ENCODE results near the gene DDX23.
"Not testable (repeated sequence)": the region's sequence is repeated elsewhere in the genome, so short reads cannot be mapped to it uniquely, and the experiment has no call there.

The DDX23 gene

GRCh38 chr12:48842021-48842420, 9.9 kb downstream of the DDX23 start:
- POLR2A ChIA-PET, CTCF ChIA-PET: not testable (repeated sequence)

GRCh38 chr12:48838048-48838447, 13.9 kb downstream of the DDX23 start:
- 100% methylated on average over 4 of the region's 4 CpGs for WGBS (ENCODE audit: insufficient coverage)
- CTCF ChIA-PET, result interaction anchor here (1.6 kb wide), 1 partner anchor 14 kb away, joined by 3 read pairs; the partner anchor contains the start of gene DDX23

More at GRCh38 chr12:48842021-48842420, 9.9 kb downstream of the DDX23 start:
- H3K4me3 ChIP-seq (ENCODE audit: control insufficient read depth in 1 of 7, extremely low read depth in 1 of 7, insufficient read depth in 4 of 7, low read depth in 2 of 7, low read length in 6 of 7); H3K27ac ChIP-seq (ENCODE audit: insufficient read depth in 1 of 2, low read depth in 1 of 2, low read length in 2 of 2, poor library complexity in 1 of 2, severe bottlenecking in 2 of 2); H3K27me3 ChIP-seq (replicated peaks in 2 of 5; ENCODE audit: control insufficient read depth in 4 of 5, insufficient read depth in 5 of 5, low read length in 4 of 5); H3K4me1 ChIP-seq (ENCODE audit: control extremely low read depth in 1 of 4, control insufficient read depth in 4 of 4, insufficient read depth in 4 of 4, low read length in 3 of 4); H3K9me3 ChIP-seq (ENCODE audit: control extremely low read depth in 1 of 5, control insufficient read depth in 4 of 5, insufficient read depth in 2 of 5, low read depth in 1 of 5, low read length in 4 of 5); DNase-seq: not testable (repeated sequence)
- WGBS (ENCODE audit: insufficient coverage), result no CpG with 5 or more reads among the region's 29 CpGs
- peaks cover 28 to 60% (median 40%) of the 10 kb centered on the region in 4 experiments for H3K36me3 ChIP-seq (ENCODE audit: control insufficient read depth in 4 of 4, insufficient read depth in 4 of 4, low read length in 3 of 4)

GRCh38 chr12:48832321-48833060, 19.5 kb downstream of the DDX23 start:
- ChIA-PET POLR2A (no interaction called here), CTCF (interaction anchor here (0.8 to 2.4 kb wide), 5 partner anchors 10 to 58 kb away, joined by 3 to 9 read pairs (median 5); partner anchors contain the start of gene DDX23)
- DNase-seq, result no peak
- Histone ChIP-seq H3K9me3 (ENCODE audit: control extremely low read depth in 1 of 5, control insufficient read depth in 4 of 5, insufficient read depth in 2 of 5, low read depth in 1 of 5, low read length in 4 of 5) (no peaks in the 10 kb centered on the region), H3K27me3 (replicated peaks in 2 of 5; ENCODE audit: control insufficient read depth in 4 of 5, insufficient read depth in 5 of 5, low read length in 4 of 5) (no peaks in the 10 kb centered on the region), H3K27ac (ENCODE audit: insufficient read depth in 1 of 2, low read depth in 1 of 2, low read length in 2 of 2, poor library complexity in 1 of 2, severe bottlenecking in 2 of 2) (no peak overlapping the region), H3K4me3 (ENCODE audit: control insufficient read depth in 1 of 7, extremely low read depth in 1 of 7, insufficient read depth in 4 of 7, low read depth in 2 of 7, low read length in 6 of 7) (no peak overlapping the region), H3K36me3 (ENCODE audit: control insufficient read depth in 4 of 4, insufficient read depth in 4 of 4, low read length in 3 of 4) (peaks cover 14 to 88% (median 75%) of the 10 kb centered on the region in 4 experiments), H3K4me1 (ENCODE audit: control extremely low read depth in 1 of 4, control insufficient read depth in 4 of 4, insufficient read depth in 4 of 4, low read length in 3 of 4) (no peaks in the 10 kb centered on the region)
- 97% methylated on average over 12 of the region's 12 CpGs for WGBS (ENCODE audit: insufficient coverage)

More at GRCh38 chr12:48838048-48838447, 13.9 kb downstream of the DDX23 start:
- DNase-seq, result no peak
- H3K4me1 ChIP-seq (ENCODE audit: control extremely low read depth in 1 of 4, control insufficient read depth in 4 of 4, insufficient read depth in 4 of 4, low read length in 3 of 4), result no peaks in the 10 kb centered on the region
- no peak overlapping the region for H3K4me3 ChIP-seq (ENCODE audit: control insufficient read depth in 1 of 7, extremely low read depth in 1 of 7, insufficient read depth in 4 of 7, low read depth in 2 of 7, low read length in 6 of 7)
- no peaks in the 10 kb centered on the region for H3K27me3 ChIP-seq (replicated peaks in 2 of 5; ENCODE audit: control insufficient read depth in 4 of 5, insufficient read depth in 5 of 5, low read length in 4 of 5)
- no peaks in the 10 kb centered on the region for H3K9me3 ChIP-seq (ENCODE audit: control extremely low read depth in 1 of 5, control insufficient read depth in 4 of 5, insufficient read depth in 2 of 5, low read depth in 1 of 5, low read length in 4 of 5)
- H3K27ac ChIP-seq (ENCODE audit: insufficient read depth in 1 of 2, low read depth in 1 of 2, low read length in 2 of 2, poor library complexity in 1 of 2, severe bottlenecking in 2 of 2), result no peak overlapping the region
- peaks cover 23 to 67% (median 53%) of the 10 kb centered on the region in 4 experiments for H3K36me3 ChIP-seq (ENCODE audit: control insufficient read depth in 4 of 4, insufficient read depth in 4 of 4, low read length in 3 of 4)
- POLR2A ChIA-PET, result no interaction called here

- H3K27me3 ChIP-seq (replicated peaks in 2 of 5; ENCODE audit: control insufficient read depth in 4 of 5, insufficient read depth in 5 of 5, low read length in 4 of 5), result no peaks in the 10 kb centered on the region
- no peak overlapping the region for H3K4me3 ChIP-seq (ENCODE audit: control insufficient read depth in 1 of 7, extremely low read depth in 1 of 7, insufficient read depth in 4 of 7, low read depth in 2 of 7, low read length in 6 of 7)
- H3K9me3 ChIP-seq (ENCODE audit: control extremely low read depth in 1 of 5, control insufficient read depth in 4 of 5, insufficient read depth in 2 of 5, low read depth in 1 of 5, low read length in 4 of 5), result no peaks in the 10 kb centered on the region
- peaks cover 11 to 85% (median 64%) of the 10 kb centered on the region in 4 experiments for H3K36me3 ChIP-seq (ENCODE audit: control insufficient read depth in 4 of 4, insufficient read depth in 4 of 4, low read length in 3 of 4)
- no peak for DNase-seq
- H3K4me1 ChIP-seq (ENCODE audit: control extremely low read depth in 1 of 4, control insufficient read depth in 4 of 4, insufficient read depth in 4 of 4, low read length in 3 of 4), result no peaks in the 10 kb centered on the region
- 100% methylated on average over 5 of the region's 6 CpGs for WGBS (ENCODE audit: insufficient coverage)
- CTCF ChIA-PET, result interaction anchor here (1.1 to 1.5 kb wide), 4 partner anchors 9 to 22 kb away, joined by 3 to 6 read pairs (median 6); no protein-coding TSS in a partner anchor
- H3K27ac ChIP-seq (ENCODE audit: insufficient read depth in 1 of 2, low read depth in 1 of 2, low read length in 2 of 2, poor library complexity in 1 of 2, severe bottlenecking in 2 of 2), result no peak overlapping the region
- POLR2A ChIA-PET, result no interaction called here
These were observed 20.7 kb downstream of the DDX23 start for GRCh38 chr12:48831257-48831656.

- POLR2A ChIA-PET, result no interaction called here
- H3K27me3 ChIP-seq (replicated peaks in 2 of 5; ENCODE audit: control insufficient read depth in 4 of 5, insufficient read depth in 5 of 5, low read length in 4 of 5), result no peaks in the 10 kb centered on the region
- 98% methylated on average over 8 of the region's 16 CpGs for WGBS (ENCODE audit: insufficient coverage)
- H3K36me3 ChIP-seq (ENCODE audit: control insufficient read depth in 4 of 4, insufficient read depth in 4 of 4, low read length in 3 of 4), result peaks cover 9 to 73% (median 54%) of the 10 kb centered on the region in 4 experiments
- CTCF ChIA-PET, result interaction anchor here (1.3 to 7.0 kb wide), 3 partner anchors 9 to 30 kb away, joined by 3 to 37 read pairs (median 7); no protein-coding TSS in a partner anchor
- no peaks in the 10 kb centered on the region for H3K9me3 ChIP-seq (ENCODE audit: control extremely low read depth in 1 of 5, control insufficient read depth in 4 of 5, insufficient read depth in 2 of 5, low read depth in 1 of 5, low read length in 4 of 5)
- H3K4me3 ChIP-seq (ENCODE audit: control insufficient read depth in 1 of 7, extremely low read depth in 1 of 7, insufficient read depth in 4 of 7, low read depth in 2 of 7, low read length in 6 of 7), result no peak overlapping the region
- H3K27ac ChIP-seq (ENCODE audit: insufficient read depth in 1 of 2, low read depth in 1 of 2, low read length in 2 of 2, poor library complexity in 1 of 2, severe bottlenecking in 2 of 2), result no peak overlapping the region
- H3K4me1 ChIP-seq (ENCODE audit: control extremely low read depth in 1 of 4, control insufficient read depth in 4 of 4, insufficient read depth in 4 of 4, low read length in 3 of 4), result no peaks in the 10 kb centered on the region
- no peak for DNase-seq
These were observed 23.0 kb downstream of the DDX23 start for GRCh38 chr12:48828841-48829575.

- no peaks in the 10 kb centered on the region for H3K27me3 ChIP-seq (replicated peaks in 2 of 5; ENCODE audit: control insufficient read depth in 4 of 5, insufficient read depth in 5 of 5, low read length in 4 of 5)
- CTCF ChIA-PET, result interaction anchor here (0.8 to 7.0 kb wide), 4 partner anchors 9 to 30 kb away, joined by 3 to 37 read pairs (median 4); no protein-coding TSS in a partner anchor
- no peak overlapping the region for H3K4me3 ChIP-seq (ENCODE audit: control insufficient read depth in 1 of 7, extremely low read depth in 1 of 7, insufficient read depth in 4 of 7, low read depth in 2 of 7, low read length in 6 of 7)
- POLR2A ChIA-PET, result no interaction called here
- H3K9me3 ChIP-seq (ENCODE audit: control extremely low read depth in 1 of 5, control insufficient read depth in 4 of 5, insufficient read depth in 2 of 5, low read depth in 1 of 5, low read length in 4 of 5), result no peaks in the 10 kb centered on the region
- WGBS (ENCODE audit: insufficient coverage), result 100% methylated on average over 2 of the region's 2 CpGs
- H3K27ac ChIP-seq (ENCODE audit: insufficient read depth in 1 of 2, low read depth in 1 of 2, low read length in 2 of 2, poor library complexity in 1 of 2, severe bottlenecking in 2 of 2), result no peak overlapping the region
- DNase-seq, result no peak
- H3K4me1 ChIP-seq (ENCODE audit: control extremely low read depth in 1 of 4, control insufficient read depth in 4 of 4, insufficient read depth in 4 of 4, low read length in 3 of 4), result no peaks in the 10 kb centered on the region
- peaks cover 7 to 66% (median 47%) of the 10 kb centered on the region in 4 experiments for H3K36me3 ChIP-seq (ENCODE audit: control insufficient read depth in 4 of 4, insufficient read depth in 4 of 4, low read length in 3 of 4)
These were observed 23.7 kb downstream of the DDX23 start for GRCh38 chr12:48828293-48828692.

Measured in common myeloid progenitor, CD34-positive (primary cell).